ENCODE measurements around the gene KIAA0586. TPM values are rescaled to one million over a fixed set of nuclear protein-coding genes. Genes with fewer than 3 reads are reported as not detected.

KIAA0586 gene
- total RNA-seq, 2 donors from 2014 or later, result 11.2 to 27.0 TPM

DNA sequence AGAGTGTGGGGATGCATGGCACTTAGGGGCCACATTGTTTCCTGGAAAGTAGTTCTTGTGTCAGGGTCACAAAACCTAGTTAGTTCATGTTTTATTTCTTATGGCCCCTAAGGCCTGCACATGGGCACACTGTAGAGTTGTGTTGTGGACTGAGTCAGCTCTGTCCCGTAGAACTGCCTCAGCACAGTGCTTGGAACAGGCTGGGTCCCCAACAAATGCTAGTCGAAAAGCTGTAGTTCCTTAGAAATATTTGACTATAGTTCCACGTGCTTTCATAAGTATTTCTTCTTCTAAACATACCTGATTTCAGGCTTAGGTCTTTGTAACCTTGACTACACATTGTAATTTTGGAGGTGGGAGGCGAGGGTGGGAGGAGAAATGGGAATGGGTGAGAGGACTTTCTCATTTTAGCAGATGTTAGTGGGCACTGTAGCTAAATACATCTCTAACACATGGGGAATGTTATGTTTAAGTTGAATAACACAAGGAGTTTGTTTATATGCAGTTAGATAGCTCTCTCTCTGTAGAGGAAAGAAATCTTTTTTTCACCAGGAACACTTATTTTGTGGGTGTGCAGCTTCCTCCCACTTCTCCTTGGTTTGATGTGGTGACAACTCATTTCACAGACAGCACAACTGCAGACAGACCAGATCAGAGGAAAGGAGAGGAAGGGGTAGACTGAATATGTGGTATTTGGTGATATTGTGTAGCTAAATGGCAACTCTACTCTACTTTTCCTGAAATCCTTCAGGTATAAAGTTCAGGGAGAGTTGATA, 170.7 kb downstream of the KIAA0586 start:
- WGBS, result 87% methylated on average over 4 of the region's 4 CpGs

DNA sequence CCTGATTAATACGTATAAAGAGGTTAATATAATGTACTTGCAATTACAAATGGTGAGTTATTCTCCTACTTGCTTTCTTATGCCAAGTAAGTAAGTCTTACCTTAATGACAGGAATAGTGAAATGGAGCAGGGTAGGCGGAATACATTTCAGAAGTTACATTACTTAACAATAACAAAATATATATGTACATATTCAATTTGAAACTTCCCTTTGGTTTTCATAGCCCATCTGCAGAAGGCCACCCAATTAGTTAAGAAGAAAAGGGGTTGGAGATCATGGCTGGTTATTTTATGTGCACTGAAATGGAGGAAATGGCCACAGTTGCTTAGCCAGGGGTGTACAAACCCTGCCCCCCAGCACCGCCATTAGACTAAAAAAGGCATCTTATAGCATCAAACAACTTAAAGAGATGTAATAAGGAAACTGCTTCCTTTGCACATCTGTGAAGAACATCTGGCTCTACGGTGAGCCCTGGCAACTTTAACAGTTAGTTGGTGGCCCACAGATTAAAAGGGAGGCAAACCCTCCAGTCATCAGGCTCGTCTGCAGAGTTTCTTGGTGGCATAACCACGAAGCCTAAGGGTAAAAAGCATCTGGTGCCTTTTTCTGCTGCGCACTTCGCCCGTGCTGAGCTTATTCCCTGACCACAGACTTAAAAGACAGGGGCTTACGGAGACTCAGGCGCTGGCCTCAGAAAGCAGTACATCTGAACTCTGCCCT, 171.4 kb downstream of the KIAA0586 start:
- no peaks in the 10 kb centered on the region for H3K36me3 ChIP-seq
- no peaks in the 10 kb centered on the region for H3K27me3 ChIP-seq (replicated peaks; ENCODE audit: insufficient read depth)
- H3K27ac ChIP-seq, result no peak overlapping the region
- H3K4me3 ChIP-seq, result no peak overlapping the region
- WGBS, result 96% methylated on average over 11 of the region's 11 CpGs
- H3K4me1 ChIP-seq (replicated peaks), result no peaks in the 10 kb centered on the region
- intact Hi-C loops (cut with DNase I), result no loop called here
- DNase-seq (ENCODE audit: low spot score), result no peak
- TF ChIP-seq POLR2AphosphoS5 (IDR thresholded peaks at IDR 0.05) (no peak), POLR2A (IDR thresholded peaks at IDR 0.05) (no peak)
- TF ChIP-seq, protein P1, sequence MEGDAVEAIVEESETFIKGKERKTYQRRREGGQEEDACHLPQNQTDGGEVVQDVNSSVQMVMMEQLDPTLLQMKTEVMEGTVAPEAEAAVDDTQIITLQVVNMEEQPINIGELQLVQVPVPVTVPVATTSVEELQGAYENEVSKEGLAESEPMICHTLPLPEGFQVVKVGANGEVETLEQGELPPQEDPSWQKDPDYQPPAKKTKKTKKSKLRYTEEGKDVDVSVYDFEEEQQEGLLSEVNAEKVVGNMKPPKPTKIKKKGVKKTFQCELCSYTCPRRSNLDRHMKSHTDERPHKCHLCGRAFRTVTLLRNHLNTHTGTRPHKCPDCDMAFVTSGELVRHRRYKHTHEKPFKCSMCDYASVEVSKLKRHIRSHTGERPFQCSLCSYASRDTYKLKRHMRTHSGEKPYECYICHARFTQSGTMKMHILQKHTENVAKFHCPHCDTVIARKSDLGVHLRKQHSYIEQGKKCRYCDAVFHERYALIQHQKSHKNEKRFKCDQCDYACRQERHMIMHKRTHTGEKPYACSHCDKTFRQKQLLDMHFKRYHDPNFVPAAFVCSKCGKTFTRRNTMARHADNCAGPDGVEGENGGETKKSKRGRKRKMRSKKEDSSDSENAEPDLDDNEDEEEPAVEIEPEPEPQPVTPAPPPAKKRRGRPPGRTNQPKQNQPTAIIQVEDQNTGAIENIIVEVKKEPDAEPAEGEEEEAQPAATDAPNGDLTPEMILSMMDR (IDR thresholded peaks at IDR 0.05), result no peak
- no peaks in the 10 kb centered on the region for H3K9me3 ChIP-seq

More for the DNA sequence above, 170.7 kb downstream of the KIAA0586 start:
- no peak overlapping the region for H3K27ac ChIP-seq
- no peaks in the 10 kb centered on the region for H3K27me3 ChIP-seq (replicated peaks; ENCODE audit: insufficient read depth)
- H3K36me3 ChIP-seq, result no peaks in the 10 kb centered on the region
- no peak for DNase-seq (ENCODE audit: low spot score)
- intact Hi-C loops (cut with DNase I), result no loop called here
- TF ChIP-seq POLR2AphosphoS5 (IDR thresholded peaks at IDR 0.05) (no peak), POLR2A (IDR thresholded peaks at IDR 0.05) (no peak)
- TF ChIP-seq, protein P1 (IDR thresholded peaks at IDR 0.05), result no peak
- H3K9me3 ChIP-seq, result no peaks in the 10 kb centered on the region
- H3K4me3 ChIP-seq, result no peak overlapping the region
- H3K4me1 ChIP-seq (replicated peaks), result no peaks in the 10 kb centered on the region

DNA sequence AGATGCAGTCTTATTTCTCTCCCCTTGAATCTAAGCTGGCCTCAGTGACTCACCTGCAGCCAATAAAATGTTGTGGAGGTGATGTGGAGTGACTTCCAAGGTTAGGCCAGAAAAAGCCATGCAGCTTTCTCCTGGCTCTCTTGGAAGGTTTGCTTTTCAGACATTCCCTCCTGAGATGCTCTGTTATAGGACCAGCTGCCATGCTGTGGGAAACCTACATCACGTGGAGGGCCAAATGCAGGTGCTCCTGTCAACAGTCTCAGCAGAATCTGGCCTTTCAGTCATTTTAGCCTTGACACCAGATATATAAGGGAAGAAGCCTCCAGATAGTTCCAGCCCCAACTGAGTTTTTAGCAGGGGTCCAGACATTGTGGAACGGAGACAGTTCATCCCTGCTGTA, 172.2 kb downstream of the KIAA0586 start:
- WGBS, result 98% methylated on average over 2 of the region's 2 CpGs

More for the DNA sequence above, 172.2 kb downstream of the KIAA0586 start:
- Histone ChIP-seq H3K27ac (no peak overlapping the region), H3K27me3 (replicated peaks; ENCODE audit: insufficient read depth) (no peaks in the 10 kb centered on the region), H3K36me3 (no peaks in the 10 kb centered on the region), H3K4me3 (no peak overlapping the region), H3K4me1 (replicated peaks) (no peaks in the 10 kb centered on the region), H3K9me3 (no peaks in the 10 kb centered on the region)
- no peak for DNase-seq (ENCODE audit: low spot score)
- TF ChIP-seq POLR2AphosphoS5 (IDR thresholded peaks at IDR 0.05) (no peak), POLR2A (IDR thresholded peaks at IDR 0.05) (no peak)
- TF ChIP-seq, protein P1 (IDR thresholded peaks at IDR 0.05), result no peak
- intact Hi-C loops (cut with DNase I), result no loop called here

Small RNAs within 50 kb of the gene (small RNA-seq; reads per million reads assigned to genes)
- gene HSBP1P1 (0 reads per million in 2 donors), gene RF00019 (0 reads per million in 2 donors)

Other genes with a start within 250 kb of the KIAA0586 start
- gene ACTR10, start 227.6 kb upstream of the KIAA0586 start, total RNA-seq, result 100 to 1,000 TPM in 1 of 2 donors, 10 to 100 TPM in 1; 63.2 to 105 TPM
- gene PSMA3, start 182.9 kb upstream of the KIAA0586 start, total RNA-seq, result 10 to 100 TPM; 76.8 to 93.7 TPM
- gene ARID4A, start 129.2 kb upstream of the KIAA0586 start, total RNA-seq, result 10 to 100 TPM; 10.0 to 14.8 TPM
- gene TOMM20L, start 31.8 kb upstream of the KIAA0586 start, total RNA-seq, result 1 to 10 TPM in 1 of 2 donors, not detected in 1; 4.0 TPM
- 10 to 100 TPM; 50.4 to 51.4 TPM for gene TIMM9, start 188 bp upstream of the KIAA0586 start, total RNA-seq
- 10 to 100 TPM in 1 of 2 donors, 1 to 10 TPM in 1; 4.5 to 27.1 TPM for gene DACT1, start 210.2 kb downstream of the KIAA0586 start, total RNA-seq

All from prostate gland (tissue), 2 donors.